HG03280 (cell line): ENCODE results near the gene SELENBP1.
"Not testable (repeated sequence)": the region's sequence is repeated elsewhere in the genome, so short reads cannot be mapped to it uniquely, and the experiment has no call there.

Source experiments
- ATAC-seq: cut with Tn5 transposase; IDR thresholded peaks from one replicate; pipeline ENCODE4 v1.9.1; 2021; ENCODE audit warnings: mild to moderate bottlenecking, moderate library complexity; ENCODE audit not compliant: unreplicated experiment

The SELENBP1 gene

GRCh38 chr1:151384584-151384983 lies 12.1 kb upstream of the SELENBP1 start:
- ATAC-seq: no peak

DNA sequence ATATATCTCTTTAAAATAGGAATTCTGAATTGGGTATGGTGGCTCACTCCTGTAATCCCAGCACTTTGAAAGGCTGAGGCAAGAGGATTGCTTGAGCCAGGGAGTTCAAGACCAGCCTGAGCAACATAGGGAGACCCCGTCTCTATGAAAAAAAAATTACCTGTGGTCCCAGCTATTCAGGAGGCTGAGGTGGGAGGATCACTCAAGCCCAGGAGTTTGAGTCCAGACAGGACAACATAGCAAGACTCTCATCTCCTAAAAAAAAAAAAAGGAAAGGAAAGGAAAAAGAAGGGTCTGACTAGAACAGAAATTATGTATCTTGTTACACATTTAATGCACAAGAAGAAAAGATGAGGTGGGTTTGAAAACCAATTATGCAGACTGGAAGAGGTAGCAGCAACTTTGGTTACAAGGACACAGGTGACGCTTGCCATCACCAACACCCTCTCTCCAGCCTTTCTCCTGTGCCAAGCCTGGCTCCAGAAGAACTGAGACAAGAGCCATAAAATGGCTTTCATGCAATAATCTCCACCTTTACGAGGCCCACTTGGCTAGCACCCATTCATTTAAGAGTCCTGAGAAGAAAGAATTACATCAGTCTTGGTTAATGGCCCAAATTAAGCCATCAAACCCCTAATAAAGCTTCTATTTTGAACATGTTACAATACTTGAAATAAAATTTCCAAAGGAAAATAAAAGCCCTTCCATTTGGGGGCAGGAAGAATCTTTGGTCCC lies 4.8 kb upstream of the SELENBP1 start:
- no peak for ATAC-seq

DNA sequence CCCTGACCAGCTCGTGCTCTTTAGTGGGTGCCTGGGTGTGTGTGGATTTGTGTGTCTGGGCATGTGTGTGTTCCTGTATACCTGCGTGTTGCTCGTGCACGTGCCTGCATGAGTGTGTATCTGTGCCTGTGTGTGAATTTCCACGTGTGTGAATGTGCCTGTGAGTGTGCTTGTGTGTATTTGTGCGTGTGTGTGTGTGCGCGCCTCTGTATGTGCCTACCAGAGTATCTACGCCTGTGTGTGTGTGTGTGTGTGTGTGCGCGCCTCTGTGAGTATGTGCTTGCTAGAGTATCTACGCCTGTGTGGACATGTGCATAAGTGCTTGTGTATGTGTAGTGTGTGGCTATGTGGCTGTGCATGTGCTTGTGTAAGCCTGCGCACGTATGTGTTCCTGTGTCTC lies 691 bp upstream of the SELENBP1 start:
- ATAC-seq: no peak

- no peak for ATAC-seq
These were observed 991 bp downstream of the SELENBP1 start for GRCh38 chr1:151371370-151372057.

- ATAC-seq: no peak
These were observed 2.1 kb downstream of the SELENBP1 start for GRCh38 chr1:151370211-151370911.

GRCh38 chr1:151369621-151370048 lies 2.9 kb downstream of the SELENBP1 start:
- no peak for ATAC-seq

DNA sequence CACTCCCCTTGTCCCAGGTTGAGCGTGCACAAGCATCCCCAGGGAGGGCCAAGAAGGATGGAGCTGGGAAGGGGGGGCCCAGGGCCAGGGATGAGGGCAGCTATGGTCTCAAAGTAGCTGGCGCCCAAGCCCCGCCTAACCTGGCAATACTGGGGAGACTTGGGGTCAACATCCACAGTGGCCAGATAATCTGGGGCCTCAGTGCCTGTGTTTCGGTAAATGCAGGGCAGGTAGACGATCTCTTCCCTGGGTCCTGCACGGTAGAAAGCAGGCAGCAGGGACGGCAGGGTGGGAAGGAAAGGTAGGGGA lies 3.2 kb downstream of the SELENBP1 start:
- ATAC-seq: no peak

DNA sequence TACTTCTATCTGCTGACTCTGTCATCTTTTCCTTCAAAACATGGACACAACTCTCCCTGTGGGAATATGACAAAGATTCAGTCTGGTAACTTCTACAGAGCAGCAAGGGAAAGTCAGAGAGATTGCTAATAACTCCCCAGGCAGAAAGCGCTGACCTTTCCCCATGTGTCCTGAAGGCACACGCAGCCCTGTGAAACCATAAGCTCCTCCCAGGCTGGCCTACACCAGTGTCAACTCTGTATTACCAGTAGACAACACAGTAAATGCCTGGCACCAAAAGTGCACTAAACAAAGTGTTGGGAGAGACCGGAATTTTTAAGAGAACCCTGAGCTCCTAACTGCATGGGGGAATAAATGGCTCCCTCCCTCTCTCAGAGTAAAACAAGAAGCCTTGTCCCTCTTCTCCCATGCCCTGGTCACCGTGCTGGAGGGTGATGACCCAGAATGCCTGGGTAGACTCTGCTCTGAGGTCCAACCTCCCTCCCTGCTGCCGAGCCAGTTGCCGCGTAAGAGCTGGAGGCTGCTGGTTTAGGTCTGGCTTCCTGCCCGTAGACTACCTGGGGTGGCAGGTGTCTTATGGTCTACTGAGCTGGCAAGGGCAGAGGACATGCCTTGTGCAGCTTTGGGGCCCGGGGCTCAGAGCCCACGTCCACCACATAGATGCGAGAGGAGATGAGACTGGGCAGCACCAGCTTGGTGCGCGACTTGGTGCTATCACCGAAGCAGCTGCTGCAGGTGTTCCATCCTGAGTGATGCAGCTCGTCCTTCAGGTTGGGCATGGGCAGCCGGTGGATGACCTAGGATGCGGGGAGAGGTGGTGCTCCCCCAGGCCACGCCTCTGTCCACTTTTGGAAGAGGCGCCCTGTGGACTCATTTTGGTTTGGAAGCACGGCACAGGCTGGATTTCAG lies 3.9 kb downstream of the SELENBP1 start:
- no peak for ATAC-seq

GRCh38 chr1:151367658-151368392 lies 4.7 kb downstream of the SELENBP1 start:
- no peak for ATAC-seq

DNA sequence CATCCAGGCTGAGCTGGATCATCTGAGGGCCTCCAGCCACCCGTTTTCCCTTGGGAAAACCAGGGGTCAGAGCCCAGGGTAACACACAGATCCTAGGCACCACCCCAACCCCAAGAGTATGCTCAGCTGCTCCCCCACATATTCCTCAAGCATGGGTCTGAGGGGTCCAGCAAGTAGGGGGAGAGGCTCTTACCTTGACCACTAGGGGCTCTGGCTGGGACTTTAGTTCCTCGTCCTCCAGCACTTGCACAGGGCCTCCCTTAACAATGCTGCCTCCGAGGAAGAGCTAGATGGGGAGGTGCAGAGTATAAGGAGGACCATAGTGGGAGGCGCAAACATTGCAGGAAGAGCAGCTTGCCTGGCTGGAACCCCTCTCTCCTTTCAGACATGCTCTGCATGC lies 7.5 kb downstream of the SELENBP1 start:
- no peak for ATAC-seq

GRCh38 chr1:151362308-151363155 lies 10.0 kb downstream of the SELENBP1 start:
- no peak for ATAC-seq

DNA sequence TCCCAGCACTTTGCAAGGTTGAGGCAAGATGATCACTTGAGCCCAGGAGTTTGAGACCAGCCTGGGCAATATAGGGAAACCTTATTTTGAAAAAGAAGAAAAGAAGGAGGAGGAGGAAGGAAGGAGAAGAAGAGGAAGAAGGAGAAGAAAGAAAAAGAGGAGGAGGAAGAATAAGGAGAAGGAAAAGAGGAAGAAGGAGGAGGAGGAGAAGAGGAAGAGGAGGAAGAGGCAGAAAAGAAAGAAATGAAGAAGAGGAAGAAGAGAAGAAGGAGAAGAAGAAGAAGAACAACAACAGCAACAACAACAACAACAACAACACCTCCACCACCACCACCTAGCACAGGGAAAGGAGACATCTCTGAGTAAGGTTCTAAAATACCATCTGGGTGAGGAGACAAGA lies 10.6 kb downstream of the SELENBP1 start:
- no peak for ATAC-seq

- ATAC-seq: no peak
These were observed 15.8 kb downstream of the SELENBP1 start for GRCh38 chr1:151356696-151357095.

DNA sequence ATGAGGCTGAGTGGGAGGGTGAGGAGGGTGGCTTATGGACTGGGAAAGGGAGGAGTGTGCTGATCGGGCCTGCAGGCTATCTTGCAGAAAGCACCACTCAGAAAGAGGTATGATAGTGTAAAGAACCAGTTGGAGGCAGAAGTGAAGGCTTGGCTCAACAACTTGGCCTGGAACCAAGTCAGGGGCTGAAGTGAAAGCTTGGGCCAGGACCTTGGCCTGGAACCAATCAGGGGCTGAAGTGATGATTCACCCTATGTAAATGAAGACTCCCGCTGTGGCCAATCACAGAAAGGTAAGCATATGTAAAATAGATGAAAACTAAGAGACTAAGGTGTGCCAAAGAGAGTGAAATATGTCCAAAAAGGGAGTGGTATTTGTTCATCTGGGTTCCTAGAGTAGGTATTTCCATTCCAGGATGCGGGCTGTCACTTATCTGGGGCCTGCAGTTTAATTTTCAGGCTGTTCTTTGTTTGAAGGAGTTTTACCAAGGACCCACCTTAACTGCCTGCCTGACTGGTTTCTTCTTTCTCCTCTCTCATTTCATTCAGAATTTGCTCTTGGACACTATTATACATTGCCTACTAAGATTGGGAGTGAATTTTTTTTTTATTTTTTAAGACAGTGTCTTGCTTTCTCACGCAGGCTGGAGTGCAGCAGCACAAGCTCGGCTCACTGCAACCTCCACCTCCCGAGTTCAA lies 20.3 kb downstream of the SELENBP1 start:
- ATAC-seq: no peak

GRCh38 chr1:151350323-151350722 lies 22.2 kb downstream of the SELENBP1 start:
- ATAC-seq: not testable (repeated sequence)

DNA sequence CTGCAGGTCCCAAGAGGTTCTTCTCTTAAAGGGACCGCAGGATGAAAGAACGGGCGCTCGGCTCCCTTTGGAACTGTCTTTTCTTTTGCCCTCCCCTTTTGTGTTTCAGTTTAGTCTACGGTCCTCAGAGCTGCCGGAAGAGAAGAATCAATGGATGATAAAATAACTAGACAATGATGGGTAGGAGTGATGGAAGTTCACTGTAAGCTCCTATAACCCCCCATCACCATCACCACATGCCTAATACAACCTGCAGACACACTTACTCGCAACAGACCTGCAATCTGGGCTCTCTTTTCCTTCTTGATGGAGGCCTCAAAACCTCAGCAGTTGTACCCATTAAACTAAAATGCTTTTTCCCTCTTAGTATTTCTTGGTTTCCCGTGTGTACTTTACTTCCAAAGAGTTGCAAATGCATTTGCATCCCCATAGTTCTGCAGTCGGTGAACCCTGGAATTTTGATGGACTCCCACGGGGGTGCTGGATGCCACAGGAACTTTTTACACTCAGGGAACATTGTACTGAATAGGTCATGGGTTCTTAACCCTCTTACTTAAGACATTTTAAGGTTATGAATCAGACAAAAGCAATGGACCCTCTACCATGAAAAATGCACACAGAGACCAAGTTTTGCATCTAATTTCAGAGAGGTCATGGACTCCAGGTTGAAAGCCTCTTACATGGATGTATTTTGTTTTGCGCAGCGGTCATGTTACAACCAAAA lies 24.8 kb downstream of the SELENBP1 start:
- ATAC-seq: peak; percentile 17

- ATAC-seq: peak; percentile 96
These were observed 25.6 kb downstream of the SELENBP1 start, which contains the start of gene RFX5 for GRCh38 chr1:151346769-151347522. Gene RFX5, minus strand, starts transcription at chr1:151347252. Its CDS starts 932 bp downstream, at chr1:151346320.
